ENCODE measurements around the gene BLACAT1. TPM values are rescaled to one million over a fixed set of nuclear protein-coding genes. Genes with fewer than 3 reads are reported as not detected.

BLACAT1 gene
- total and polyA plus RNA-seq, 2 of the 13 experiments (the other 11 are each of a cell fraction or from before 2014, with no cell fraction given), result 1.2 to 2.8 TPM

- TF ChIP-seq CTCF (CRISPR knock-in tag; IDR thresholded peaks at IDR 0.05), result peak; percentile 65
- TF ChIP-seq ZNF619 (CRISPR knock-in tag; IDR thresholded peaks at IDR 0.05), result no peak
- no peak for TF ChIP-seq ZNF33A (CRISPR knock-in tag; IDR thresholded peaks at IDR 0.05; ENCODE audit: borderline replicate concordance)
- no peak for TF ChIP-seq RBAK (CRISPR knock-in tag; IDR thresholded peaks at IDR 0.05)
- 0 out of 2 replicates have a peak, but pooled peaks have one; percentile 11 for TF ChIP-seq FIP1L1 (IDR thresholded peaks at IDR 0.05; ENCODE audit: borderline replicate concordance, insufficient read depth, low read depth, low read length)
- TF ChIP-seq ARID5B (CRISPR knock-in tag; IDR thresholded peaks at IDR 0.05), result no peak
- peak in 1 of 2 experiments; percentile 46; a peak in 2 of 4 replicates for TF ChIP-seq HMGXB4 (CRISPR knock-in tag; IDR thresholded peaks at IDR 0.05; ENCODE audit: borderline replicate concordance in 1 of 2, low read depth in 1 of 2)
- no peak for TF ChIP-seq AKNA (CRISPR knock-in tag; IDR thresholded peaks at IDR 0.05; ENCODE audit: borderline replicate concordance)
- no peak for TF ChIP-seq MIER3 (CRISPR knock-in tag; IDR thresholded peaks at IDR 0.05; ENCODE audit: borderline replicate concordance)
- no peak for TF ChIP-seq ZBTB20 (CRISPR knock-in tag; IDR thresholded peaks at IDR 0.05; ENCODE audit: borderline replicate concordance, low read depth)
- TF ChIP-seq BORCS8-MEF2B (CRISPR knock-in tag; IDR thresholded peaks at IDR 0.05), result peak; percentile 54; the same call in 1 of the 2 replicates
- peak; percentile 66 for TF ChIP-seq RAD21 (CRISPR knock-in tag; IDR thresholded peaks at IDR 0.05)
- TF ChIP-seq ZNF317 (CRISPR knock-in tag; IDR thresholded peaks at IDR 0.05), result 0 out of 2 replicates have a peak, but pooled peaks have one; percentile 20
- TF ChIP-seq NCOA1 (CRISPR knock-in tag; IDR thresholded peaks at IDR 0.05), result no peak
- TF ChIP-seq STAG1 (CRISPR knock-in tag; IDR thresholded peaks at IDR 0.05), result peak; percentile 32
Observed at GRCh38 chr1:205438213-205439158, 17.4 kb downstream of the BLACAT1 start (continued).

All from HepG2 (cell line).